NT2/D1 (cell line): ENCODE measurements around the gene USP35.

ENCODE experiments used
- YY1 ChIP-seq: IDR thresholded peaks from 2 replicates; pipeline ENCODE4 v1.6.1; 2011; ENCODE audit not compliant: insufficient read length, insufficient read depth
- ZNF274 ChIP-seq: IDR thresholded peaks from 2 replicates; pipeline ENCODE4 v1.6.1; 2011; ENCODE audit warnings: mild to moderate bottlenecking, low read depth, low read length

- TF ChIP-seq ZNF274 (no peak), YY1 (no peak)
Measured at GRCh38 chr11:78194490-78194889, 5.8 kb downstream of the USP35 start.
